SK-N-MC (cell line): ENCODE measurements around the gene PRB3.

Experiments used
- DNase-seq: peaks from one replicate; pipeline ENCODE4 v3.0.0-alpha.2; 2011; ENCODE audit warnings: low read depth, low spot score
- H3K27ac ChIP-seq: fragments of 200-600 bp; sonication (generic); 2 replicates; pipeline ENCODE4 v1.5.1; 2016; ENCODE audit warnings: mixed run types
- H3K36me3 ChIP-seq: fragments of 200-600 bp; sonication (generic); 2 replicates; pipeline ENCODE4 v1.6.1; 2017; ENCODE audit warnings: antibody characterized with exemption, low read length, mixed read lengths; ENCODE audit not compliant: insufficient read depth
- H3K4me3 ChIP-seq: fragments of 200-600 bp; sonication (generic); 2 replicates; pipeline ENCODE4 v1.5.1; 2016
- H3K9ac ChIP-seq: fragments of 200-600 bp; sonication (generic); 2 replicates; pipeline ENCODE4 v1.8.0; 2017; ENCODE audit warnings: mixed run types, mixed read lengths; ENCODE audit not compliant: insufficient read length
- H3K9me3 ChIP-seq: fragments of 200-600 bp; sonication (generic); 2 replicates; pipeline ENCODE4 v1.6.1; 2017; ENCODE audit warnings: low read depth, mild to moderate bottlenecking, antibody characterized with exemption, low read length, moderate library complexity, mixed read lengths
- EZH2 ChIP-seq: fragments of 200-600 bp; sonication (generic); IDR thresholded peaks from one replicate; pipeline ENCODE4 v1.6.1; 2017; ENCODE audit warnings: antibody characterized with exemption
- FOXP2 ChIP-seq: optimal IDR thresholded peaks from 2 replicates; pipeline ENCODE3; 2011; ENCODE audit warnings: mild to moderate bottlenecking, moderate library complexity; ENCODE audit not compliant: insufficient read depth; ENCODE audit errors: extremely low read length, control extremely low read depth
- POLR2AphosphoS5 ChIP-seq: IDR thresholded peaks from 2 replicates; pipeline ENCODE4 v1.6.1; 2012; ENCODE audit warnings: mild to moderate bottlenecking, low read depth, low read length, borderline replicate concordance

PRB3 gene

GRCh38 chr12:11269607-11270006 lies at the start of gene PRB3:
Gene PRB3, minus strand, starts transcription at chr12:11269707. Its CDS starts 38 bp downstream, at chr12:11269669.
- Histone ChIP-seq H3K36me3 (no peaks in the 10 kb centered on the region), H3K9me3 (no peaks in the 10 kb centered on the region)
- TF ChIP-seq POLR2AphosphoS5 (no peak), FOXP2 (no peak), EZH2 (no peak)

GRCh38 chr12:11310336-11310735 lies 40.8 kb upstream of the PRB3 start, which contains the start of gene PRB4:
Gene PRB4, minus strand, starts transcription at chr12:11310436. Its CDS starts 38 bp downstream, at chr12:11310398.
- Histone ChIP-seq H3K4me3 (no peak within 1 kb of the TSS), H3K36me3 (no peaks in the 10 kb centered on the region), H3K9ac (no peak within 1 kb of the TSS), H3K9me3 (no peaks in the 10 kb centered on the region), H3K27ac (no peak within 1 kb of the TSS)
- TF ChIP-seq POLR2AphosphoS5 (no peak), EZH2 (no peak), FOXP2 (no peak)
- no peak for DNase-seq

More at GRCh38 chr12:11269607-11270006, at the start of gene PRB3:
- DNase-seq, result no peak
- H3K9ac ChIP-seq, result no peak within 1 kb of the TSS
- no peak within 1 kb of the TSS for H3K4me3 ChIP-seq
- no peak within 1 kb of the TSS for H3K27ac ChIP-seq

GRCh38 chr12:11307143-11307542 lies 37.6 kb upstream of the PRB3 start:
- Histone ChIP-seq H3K9me3 (no peaks in the 10 kb centered on the region), H3K27ac (no peak overlapping the region), H3K4me3 (no peak overlapping the region), H3K9ac (no peak overlapping the region), H3K36me3 (no peaks in the 10 kb centered on the region)
- no peak for DNase-seq
- no peak for TF ChIP-seq POLR2AphosphoS5
- TF ChIP-seq FOXP2, result no peak
- no peak for TF ChIP-seq EZH2

GRCh38 chr12:11273449-11273848 lies 3.9 kb upstream of the PRB3 start:
- DNase-seq, result no peak
- TF ChIP-seq EZH2 (no peak), POLR2AphosphoS5 (no peak), FOXP2 (no peak)
- no peaks in the 10 kb centered on the region for H3K36me3 ChIP-seq
- H3K9me3 ChIP-seq, result no peaks in the 10 kb centered on the region
- H3K27ac ChIP-seq, result no peak overlapping the region
- H3K4me3 ChIP-seq, result no peak overlapping the region
- H3K9ac ChIP-seq, result no peak overlapping the region

- Histone ChIP-seq H3K36me3 (no peaks in the 10 kb centered on the region), H3K9me3 (no peaks in the 10 kb centered on the region), H3K4me3 (no peak overlapping the region), H3K9ac (no peak overlapping the region), H3K27ac (no peak overlapping the region)
- TF ChIP-seq POLR2AphosphoS5, result no peak
- no peak for DNase-seq
Observed at GRCh38 chr12:11264501-11264900, 5.0 kb downstream of the PRB3 start.

GRCh38 chr12:11246489-11246888 lies 23.0 kb downstream of the PRB3 start:
- H3K27ac ChIP-seq, result no peak overlapping the region
- H3K4me3 ChIP-seq, result no peak overlapping the region
- no peak for DNase-seq
- no peaks in the 10 kb centered on the region for H3K9me3 ChIP-seq
- no peaks in the 10 kb centered on the region for H3K36me3 ChIP-seq
- no peak overlapping the region for H3K9ac ChIP-seq
- no peak for TF ChIP-seq POLR2AphosphoS5
- TF ChIP-seq FOXP2, result no peak
- no peak for TF ChIP-seq EZH2

GRCh38 chr12:11242656-11243055 lies 26.9 kb downstream of the PRB3 start:
- Histone ChIP-seq H3K27ac (no peak overlapping the region), H3K9ac (no peak overlapping the region), H3K4me3 (no peak overlapping the region), H3K36me3 (no peaks in the 10 kb centered on the region), H3K9me3 (no peaks in the 10 kb centered on the region)
- TF ChIP-seq EZH2 (no peak), FOXP2 (no peak), POLR2AphosphoS5 (no peak)
- no peak for DNase-seq

- no peak for DNase-seq
- Histone ChIP-seq H3K4me3 (no peak overlapping the region), H3K9me3 (no peaks in the 10 kb centered on the region), H3K9ac (no peak overlapping the region), H3K36me3 (no peaks in the 10 kb centered on the region), H3K27ac (no peak overlapping the region)
- no peak for TF ChIP-seq FOXP2
- TF ChIP-seq EZH2, result no peak
- TF ChIP-seq POLR2AphosphoS5, result no peak
Observed at GRCh38 chr12:11240348-11240930, 29.1 kb downstream of the PRB3 start.

GRCh38 chr12:11238275-11238674 lies 31.2 kb downstream of the PRB3 start:
- TF ChIP-seq POLR2AphosphoS5 (no peak), FOXP2 (no peak)
- Histone ChIP-seq H3K27ac (no peak overlapping the region), H3K4me3 (no peak overlapping the region), H3K9me3 (no peaks in the 10 kb centered on the region), H3K36me3 (no peaks in the 10 kb centered on the region), H3K9ac (no peak overlapping the region)
- no peak for DNase-seq
